GM12875 (cell line): ENCODE data around the gene TSPOAP1.

Source experiments
- H3K4me3 ChIP-seq: one replicate; pipeline ENCODE4 v1.5.1; 2011; ENCODE audit warnings: low read depth, low read length, control low read depth
- TF ChIP-seq, protein P1 (sequence below): IDR thresholded peaks from 2 replicates; pipeline ENCODE4 v1.5.1; 2011; ENCODE audit warnings: low read depth, mild to moderate bottlenecking, control low read depth, inconsistent platforms, low read length, moderate library complexity, borderline replicate concordance; ENCODE audit not compliant: insufficient read depth

The TSPOAP1 gene

DNA sequence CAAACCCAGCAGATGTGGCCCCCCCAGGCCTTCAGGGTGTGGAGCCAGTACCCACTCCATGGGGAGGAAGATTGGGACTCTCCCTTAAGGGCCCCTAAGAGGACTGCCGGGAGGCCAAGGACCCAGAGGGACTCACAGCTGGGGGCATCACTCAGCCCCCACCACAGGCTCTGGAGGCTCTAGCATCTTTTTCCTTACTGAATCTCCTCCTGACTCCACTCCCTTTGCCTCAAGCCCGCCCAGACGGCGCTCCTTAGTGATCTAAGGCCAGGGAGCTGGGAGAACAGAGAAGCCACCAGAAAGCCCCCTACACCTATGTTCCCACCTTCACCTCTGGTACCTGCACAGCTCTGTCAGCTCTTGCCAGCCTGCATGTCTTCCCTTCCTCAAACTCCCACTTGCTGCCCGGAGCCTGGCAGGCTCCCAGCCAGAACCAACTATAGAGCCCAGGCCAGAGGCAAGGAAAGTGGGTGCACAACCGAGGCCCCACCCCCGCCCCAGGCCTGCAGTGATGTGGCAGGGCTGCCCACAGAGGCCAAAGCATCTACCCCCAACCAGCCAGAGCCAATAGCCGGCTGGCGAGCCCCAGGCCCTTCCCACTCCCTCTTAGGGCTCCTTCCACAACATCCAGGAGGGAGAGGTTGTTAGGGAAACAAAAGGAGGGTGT is 25.5 kb downstream of the TSPOAP1 start:
- TF ChIP-seq, protein P1, sequence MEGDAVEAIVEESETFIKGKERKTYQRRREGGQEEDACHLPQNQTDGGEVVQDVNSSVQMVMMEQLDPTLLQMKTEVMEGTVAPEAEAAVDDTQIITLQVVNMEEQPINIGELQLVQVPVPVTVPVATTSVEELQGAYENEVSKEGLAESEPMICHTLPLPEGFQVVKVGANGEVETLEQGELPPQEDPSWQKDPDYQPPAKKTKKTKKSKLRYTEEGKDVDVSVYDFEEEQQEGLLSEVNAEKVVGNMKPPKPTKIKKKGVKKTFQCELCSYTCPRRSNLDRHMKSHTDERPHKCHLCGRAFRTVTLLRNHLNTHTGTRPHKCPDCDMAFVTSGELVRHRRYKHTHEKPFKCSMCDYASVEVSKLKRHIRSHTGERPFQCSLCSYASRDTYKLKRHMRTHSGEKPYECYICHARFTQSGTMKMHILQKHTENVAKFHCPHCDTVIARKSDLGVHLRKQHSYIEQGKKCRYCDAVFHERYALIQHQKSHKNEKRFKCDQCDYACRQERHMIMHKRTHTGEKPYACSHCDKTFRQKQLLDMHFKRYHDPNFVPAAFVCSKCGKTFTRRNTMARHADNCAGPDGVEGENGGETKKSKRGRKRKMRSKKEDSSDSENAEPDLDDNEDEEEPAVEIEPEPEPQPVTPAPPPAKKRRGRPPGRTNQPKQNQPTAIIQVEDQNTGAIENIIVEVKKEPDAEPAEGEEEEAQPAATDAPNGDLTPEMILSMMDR = no peak
- H3K4me3 ChIP-seq = no peak overlapping the region

DNA sequence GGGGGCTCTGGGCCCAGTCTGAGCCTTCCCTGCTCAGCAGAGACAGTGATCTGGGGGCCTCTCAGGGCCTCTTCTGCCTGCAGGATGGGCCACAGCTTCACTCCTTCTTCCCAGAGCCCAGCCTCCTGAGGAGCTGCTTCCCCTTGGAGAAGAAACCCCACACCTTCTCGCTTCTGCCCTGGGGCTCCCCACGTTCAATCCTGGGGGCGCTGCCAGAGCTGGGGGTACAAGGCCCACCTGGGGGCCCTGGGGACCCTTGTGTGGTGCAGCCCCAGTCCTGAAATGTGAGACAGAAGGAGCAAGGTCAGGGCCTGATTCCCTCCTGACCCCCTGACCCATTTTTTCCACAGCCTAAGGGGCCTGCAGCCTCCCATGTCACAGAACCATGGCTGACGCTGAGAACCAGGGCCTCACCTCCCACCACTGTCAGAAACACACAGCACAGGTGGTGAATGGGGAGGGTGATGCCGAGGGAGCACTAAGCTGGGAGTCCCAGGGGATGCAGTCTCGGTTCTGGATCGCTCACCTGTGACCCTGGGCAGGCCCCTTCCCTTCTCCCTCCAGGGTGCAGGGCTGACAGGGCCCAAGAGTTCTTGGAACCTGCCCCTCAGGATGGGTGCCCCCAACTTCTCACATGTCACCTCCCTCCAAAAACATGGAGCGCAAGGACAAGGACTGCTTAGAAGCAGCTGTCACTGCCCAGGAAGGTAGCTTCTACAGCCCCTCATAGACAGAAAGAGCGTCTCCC is 26.2 kb downstream of the TSPOAP1 start:
- H3K4me3 ChIP-seq = no peak overlapping the region
- TF ChIP-seq, protein P1 = no peak

DNA sequence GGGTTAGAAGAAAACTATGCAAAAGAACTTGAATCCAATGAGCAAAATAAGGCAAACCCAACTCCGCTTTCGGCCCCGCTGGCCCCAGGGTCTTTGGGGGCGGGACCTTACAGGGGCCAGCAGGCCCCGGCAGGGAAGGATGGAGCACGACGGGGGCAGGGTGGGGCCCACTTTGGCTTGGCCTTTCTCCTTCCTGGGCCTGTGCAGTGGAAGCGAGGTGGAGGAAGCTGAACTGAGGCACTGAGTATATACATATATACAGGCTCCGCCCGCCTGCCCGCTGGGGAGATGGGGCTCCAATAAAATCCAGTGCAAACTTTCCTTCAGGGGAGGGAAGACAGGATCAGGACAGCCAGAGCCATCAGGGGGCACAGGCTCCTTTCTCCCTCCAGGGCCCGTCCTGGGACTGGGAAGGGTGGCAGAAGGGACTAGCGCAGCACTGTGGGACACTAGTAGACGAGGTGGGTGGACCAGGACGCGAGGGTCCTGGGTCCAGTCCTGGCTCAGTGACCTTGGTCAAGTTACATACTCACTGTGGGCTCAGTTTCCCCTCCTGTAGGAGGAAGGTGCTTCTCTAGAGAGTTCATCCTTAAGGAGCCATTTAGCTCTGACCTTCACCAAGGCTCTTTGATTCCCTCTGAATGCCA is 27.0 kb downstream of the TSPOAP1 start:
- no peak overlapping the region for H3K4me3 ChIP-seq
- TF ChIP-seq, protein P1 = no peak

DNA sequence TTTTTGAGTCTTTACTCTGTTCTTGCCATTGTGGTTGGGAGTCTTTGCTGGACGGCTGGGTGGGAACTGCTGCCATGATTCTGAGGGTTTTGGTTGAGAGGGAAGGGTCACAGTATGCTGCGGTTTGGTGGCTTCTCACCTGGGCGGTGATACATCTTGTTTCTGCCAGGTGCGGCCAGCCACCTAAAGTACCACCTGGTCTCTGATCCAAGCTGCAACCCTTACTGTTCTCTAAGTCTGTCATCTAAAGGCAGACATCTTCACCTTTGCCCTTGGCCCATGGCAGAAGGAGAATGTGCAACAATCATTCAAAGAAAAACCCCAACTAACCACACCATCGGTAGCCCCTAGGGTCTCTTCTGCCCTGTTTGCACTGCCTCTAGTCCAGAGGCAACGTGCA is 28.3 kb downstream of the TSPOAP1 start:
- TF ChIP-seq, protein P1 = no peak

DNA sequence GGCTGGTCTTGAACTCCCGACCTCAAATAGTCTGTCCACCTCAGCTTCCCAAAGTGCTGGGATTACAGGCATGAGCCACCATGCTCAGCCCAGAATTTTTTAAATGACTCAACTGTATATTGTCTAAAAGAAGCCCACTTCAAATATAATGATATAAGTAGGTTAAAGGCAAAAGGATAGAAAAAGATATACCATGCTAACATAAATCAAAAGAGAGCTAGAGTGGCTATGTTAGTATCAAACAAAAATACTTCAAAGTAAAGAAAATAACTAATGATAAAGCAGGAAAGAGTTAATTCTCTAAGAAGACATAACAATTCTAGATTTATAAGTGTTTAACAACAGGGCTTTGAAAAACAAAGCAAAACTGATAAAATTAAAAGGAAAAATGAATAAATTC is 34.6 kb downstream of the TSPOAP1 start:
- TF ChIP-seq, protein P1 = no peak
- H3K4me3 ChIP-seq = no peak overlapping the region

More for the DNA sequence above, 28.3 kb downstream of the TSPOAP1 start:
- H3K4me3 ChIP-seq = no peak overlapping the region

DNA sequence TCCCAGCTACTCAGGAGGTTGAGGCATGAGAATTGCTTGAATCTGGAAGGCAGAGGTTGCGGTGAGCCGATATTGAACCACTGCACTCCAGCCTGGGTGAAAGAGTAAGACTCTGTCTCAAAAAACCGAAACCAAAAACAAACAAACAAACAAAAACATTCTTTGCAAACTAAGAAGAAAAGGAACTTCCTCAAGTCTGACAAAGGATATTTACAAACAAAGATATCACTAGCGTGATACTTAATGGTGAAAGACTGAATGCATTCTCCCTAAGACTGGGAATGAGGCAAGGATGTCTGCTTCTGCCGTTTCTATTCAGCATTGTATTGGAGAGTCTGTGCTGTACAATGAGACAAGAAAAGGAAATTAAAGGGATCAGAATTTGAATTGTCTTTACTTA is 37.3 kb downstream of the TSPOAP1 start:
- TF ChIP-seq, protein P1 = no peak
- no peak overlapping the region for H3K4me3 ChIP-seq
